ENCODE measurements around the gene DALRD3.

Gene DALRD3

GRCh38 chr3:49021213-49021812 is 2.9 kb upstream of the DALRD3 start:
- Histone ChIP-seq H3K27me3 (ENCODE audit: low read depth, low read length) (no peaks in the 10 kb centered on the region), H3K4me3 (ENCODE audit: low read depth in 1 of 2, low read length in 2 of 2) (peak overlapping the region; percentile 90 to 92), H3K36me3 (ENCODE audit: control insufficient read depth in 1 of 2, insufficient read depth in 2 of 2, low read length in 2 of 2) (peaks cover 33 to 34% of the 10 kb centered on the region in 2 donors), H3K27ac (ENCODE audit: low read length) (peak overlapping the region; percentile 94), H3K4me1 (ENCODE audit: control insufficient read depth in 1 of 2, insufficient read depth in 2 of 2, low read length in 2 of 2) (peaks cover 10 to 42% of the 10 kb centered on the region in 2 donors), H3K9me3 (ENCODE audit: control insufficient read depth in 1 of 2, low read length in 2 of 2) (no peaks in the 10 kb centered on the region)

DNA sequence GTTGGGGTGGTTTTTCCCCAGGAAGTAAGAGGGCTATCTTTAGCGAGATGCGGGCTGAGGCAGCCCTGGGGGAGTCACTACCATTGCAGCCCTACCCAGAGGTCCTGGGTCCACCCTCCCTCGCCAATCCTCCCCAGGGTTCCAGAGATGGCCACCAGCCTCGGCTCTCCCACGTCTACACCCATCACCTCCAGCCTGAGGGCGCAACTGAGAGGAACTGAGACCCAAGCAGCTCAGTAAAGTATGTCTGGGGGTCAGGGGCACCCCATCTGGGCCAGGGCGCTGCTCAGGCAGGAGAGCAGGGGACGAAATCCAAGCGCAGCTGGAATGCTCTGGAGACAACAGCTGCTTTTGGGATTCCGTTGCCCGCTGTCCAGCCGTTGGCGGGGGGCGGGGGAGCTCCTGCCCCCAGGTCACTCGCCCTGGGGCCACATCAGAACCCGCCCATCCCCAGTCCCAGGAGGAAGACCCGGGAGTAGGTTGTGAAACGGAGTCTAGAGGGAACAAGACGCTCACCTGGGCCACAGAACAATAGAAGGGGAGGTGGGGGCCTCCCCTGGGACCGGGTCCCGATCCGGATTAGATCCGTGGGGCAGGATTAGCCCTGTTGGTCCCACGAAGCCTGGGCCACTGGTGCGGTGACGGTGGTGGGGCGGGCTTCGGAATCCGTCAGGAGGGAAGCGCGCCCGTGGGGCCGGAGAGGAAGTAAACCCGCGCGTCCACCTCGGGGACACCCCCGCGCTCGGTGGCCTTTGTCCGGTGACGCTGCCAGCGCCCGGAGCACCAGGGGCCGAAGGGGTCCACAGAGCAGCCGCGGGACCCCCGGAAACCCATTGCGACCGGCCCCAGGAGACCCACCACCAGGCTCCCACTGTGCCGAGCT is 2.2 kb upstream of the DALRD3 start:
- no peaks in the 10 kb centered on the region for H3K9me3 ChIP-seq (ENCODE audit: control insufficient read depth in 1 of 2, low read length in 2 of 2)
- H3K4me1 ChIP-seq (ENCODE audit: control insufficient read depth in 1 of 2, insufficient read depth in 2 of 2, low read length in 2 of 2), result peaks cover 10 to 42% of the 10 kb centered on the region in 2 donors
- no peaks in the 10 kb centered on the region for H3K27me3 ChIP-seq (ENCODE audit: low read depth, low read length)
- peak overlapping the region; percentile 94 for H3K27ac ChIP-seq (ENCODE audit: low read length)
- peak overlapping the region; percentile 90 to 92 for H3K4me3 ChIP-seq (ENCODE audit: low read depth in 1 of 2, low read length in 2 of 2)
- H3K36me3 ChIP-seq (ENCODE audit: control insufficient read depth in 1 of 2, insufficient read depth in 2 of 2, low read length in 2 of 2), result peaks cover 34% of the 10 kb centered on the region in 2 donors

DNA sequence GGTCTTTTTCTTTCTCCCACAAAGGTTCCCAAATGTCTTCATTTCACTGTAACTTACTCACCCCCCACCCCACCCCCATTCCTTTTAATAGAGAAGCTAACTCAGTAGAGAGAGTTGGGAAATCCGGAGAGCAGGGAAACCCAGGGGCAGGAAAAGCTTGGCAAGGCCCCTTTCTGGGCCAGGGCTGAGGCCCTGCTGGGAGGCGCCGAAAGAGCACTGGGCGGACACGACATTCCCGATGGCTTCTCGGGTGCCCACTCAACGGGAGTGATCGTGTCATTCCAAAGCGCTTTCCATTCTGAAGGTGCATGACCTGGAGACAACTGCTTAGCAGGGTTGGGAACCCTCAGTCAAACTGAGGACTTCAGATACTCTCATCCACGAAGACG is 1.6 kb upstream of the DALRD3 start:
- H3K9me3 ChIP-seq (ENCODE audit: control insufficient read depth in 1 of 2, low read length in 2 of 2), result no peaks in the 10 kb centered on the region
- H3K36me3 ChIP-seq (ENCODE audit: control insufficient read depth in 1 of 2, insufficient read depth in 2 of 2, low read length in 2 of 2), result peaks cover 34% of the 10 kb centered on the region in 2 donors
- no peaks in the 10 kb centered on the region for H3K27me3 ChIP-seq (ENCODE audit: low read depth, low read length)
- H3K4me1 ChIP-seq (ENCODE audit: control insufficient read depth in 1 of 2, insufficient read depth in 2 of 2, low read length in 2 of 2), result peaks cover 10 to 42% of the 10 kb centered on the region in 2 donors
- peak overlapping the region; percentile 90 to 92 for H3K4me3 ChIP-seq (ENCODE audit: low read depth in 1 of 2, low read length in 2 of 2)
- peak overlapping the region; percentile 94 for H3K27ac ChIP-seq (ENCODE audit: low read length)

- Histone ChIP-seq H3K36me3 (ENCODE audit: control insufficient read depth in 1 of 2, insufficient read depth in 2 of 2, low read length in 2 of 2) (peaks cover 29 to 34% of the 10 kb centered on the region in 2 donors), H3K27me3 (ENCODE audit: low read depth, low read length) (no peaks in the 10 kb centered on the region), H3K4me1 (ENCODE audit: control insufficient read depth in 1 of 2, insufficient read depth in 2 of 2, low read length in 2 of 2) (peaks cover 10 to 40% of the 10 kb centered on the region in 2 donors), H3K9me3 (ENCODE audit: control insufficient read depth in 1 of 2, low read length in 2 of 2) (no peaks in the 10 kb centered on the region), H3K4me3 (ENCODE audit: low read depth in 1 of 2, low read length in 2 of 2) (peak overlapping the region; percentile 72 to 88), H3K27ac (ENCODE audit: low read length) (peak overlapping the region; percentile 82)
Observed at GRCh38 chr3:49018707-49019006, 277 bp upstream of the DALRD3 start.

GRCh38 chr3:49017229-49017970 is 980 bp downstream of the DALRD3 start:
- H3K9me3 ChIP-seq (ENCODE audit: control insufficient read depth in 1 of 2, low read length in 2 of 2), result no peaks in the 10 kb centered on the region
- H3K27me3 ChIP-seq (ENCODE audit: low read depth, low read length), result no peaks in the 10 kb centered on the region
- peaks cover 24 to 41% of the 10 kb centered on the region in 2 donors for H3K36me3 ChIP-seq (ENCODE audit: control insufficient read depth in 1 of 2, insufficient read depth in 2 of 2, low read length in 2 of 2)
- H3K4me3 ChIP-seq (ENCODE audit: low read depth in 1 of 2, low read length in 2 of 2), result peak overlapping the region; percentile 72 to 88
- H3K4me1 ChIP-seq (ENCODE audit: control insufficient read depth in 1 of 2, insufficient read depth in 2 of 2, low read length in 2 of 2), result peaks cover 4 to 35% of the 10 kb centered on the region in 2 donors
- H3K27ac ChIP-seq (ENCODE audit: low read length), result peak overlapping the region; percentile 4

DNA sequence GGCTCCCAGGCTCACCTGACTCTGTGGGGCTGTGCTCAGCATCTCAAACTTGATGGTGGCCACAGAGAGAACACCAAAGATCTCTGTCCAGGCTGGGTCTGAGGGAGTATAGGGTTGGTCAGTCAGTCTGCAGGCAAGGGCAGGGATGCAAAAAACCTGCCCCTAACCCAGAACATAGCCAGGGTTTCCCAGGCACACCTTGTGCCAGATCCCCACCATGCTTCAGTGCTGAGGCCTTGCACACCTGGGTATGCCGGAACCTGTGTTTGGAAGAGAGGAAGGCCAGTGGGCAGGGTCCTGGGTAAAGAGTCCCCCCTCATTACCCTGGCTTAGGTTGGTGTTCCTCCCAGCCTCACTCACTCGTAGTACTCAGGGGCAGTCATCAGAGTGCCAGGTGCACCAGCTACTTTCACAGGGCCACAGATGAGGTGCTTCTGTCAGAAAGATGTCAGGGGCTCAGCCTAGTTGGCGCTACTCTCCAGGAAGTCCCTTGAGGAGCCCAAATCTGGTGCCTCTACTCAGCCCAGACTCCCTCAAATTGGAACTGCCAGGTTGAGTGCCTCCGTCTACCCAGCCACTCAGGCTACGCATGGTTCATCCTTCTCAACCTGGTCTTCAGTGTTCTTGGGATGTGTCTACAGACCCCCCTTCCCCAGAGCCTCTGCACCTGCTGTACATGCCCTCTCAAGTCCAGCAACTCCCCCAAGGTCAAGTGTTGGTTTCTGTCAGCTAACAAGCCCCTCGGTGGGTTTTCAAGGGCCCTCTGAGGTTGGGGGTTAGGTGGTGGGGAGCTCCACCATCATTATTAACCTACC is 1.8 kb downstream of the DALRD3 start:
- peaks cover 4 to 40% of the 10 kb centered on the region in 2 donors for H3K4me1 ChIP-seq (ENCODE audit: control insufficient read depth in 1 of 2, insufficient read depth in 2 of 2, low read length in 2 of 2)
- H3K36me3 ChIP-seq (ENCODE audit: control insufficient read depth in 1 of 2, insufficient read depth in 2 of 2, low read length in 2 of 2), result peaks cover 31 to 48% of the 10 kb centered on the region in 2 donors
- no peak overlapping the region for H3K27ac ChIP-seq (ENCODE audit: low read length)
- H3K9me3 ChIP-seq (ENCODE audit: control insufficient read depth in 1 of 2, low read length in 2 of 2), result no peaks in the 10 kb centered on the region
- H3K27me3 ChIP-seq (ENCODE audit: low read depth, low read length), result no peaks in the 10 kb centered on the region
- H3K4me3 ChIP-seq (ENCODE audit: low read depth in 1 of 2, low read length in 2 of 2), result no peak overlapping the region

DNA sequence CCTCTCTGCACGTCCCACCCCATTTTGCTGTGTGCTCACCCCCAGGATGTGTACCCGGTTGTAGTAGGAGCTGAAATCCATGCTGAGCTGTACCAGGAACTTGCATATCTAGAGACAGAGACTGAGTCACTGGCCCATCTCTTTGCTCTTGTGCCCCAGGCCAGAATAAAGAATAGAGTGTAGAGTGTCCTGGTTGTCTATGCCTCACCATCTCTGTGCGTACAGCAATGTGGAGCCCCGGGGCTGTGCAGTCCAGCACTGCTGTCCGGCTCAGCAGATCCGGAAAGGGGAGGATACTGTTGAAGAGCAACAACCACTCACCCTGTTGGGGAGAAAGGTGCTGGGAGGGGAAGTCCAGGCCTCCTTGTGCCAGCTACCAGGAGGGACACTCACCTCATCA is 2.6 kb downstream of the DALRD3 start:
- peaks cover 35 to 53% of the 10 kb centered on the region in 2 donors for H3K36me3 ChIP-seq (ENCODE audit: control insufficient read depth in 1 of 2, insufficient read depth in 2 of 2, low read length in 2 of 2)
- no peak overlapping the region for H3K27ac ChIP-seq (ENCODE audit: low read length)
- H3K4me1 ChIP-seq (ENCODE audit: control insufficient read depth in 1 of 2, insufficient read depth in 2 of 2, low read length in 2 of 2), result peaks cover 4 to 40% of the 10 kb centered on the region in 2 donors
- H3K4me3 ChIP-seq (ENCODE audit: low read depth in 1 of 2, low read length in 2 of 2), result no peak overlapping the region
- H3K9me3 ChIP-seq (ENCODE audit: control insufficient read depth in 1 of 2, low read length in 2 of 2), result no peaks in the 10 kb centered on the region
- H3K27me3 ChIP-seq (ENCODE audit: low read depth, low read length), result no peaks in the 10 kb centered on the region

DNA sequence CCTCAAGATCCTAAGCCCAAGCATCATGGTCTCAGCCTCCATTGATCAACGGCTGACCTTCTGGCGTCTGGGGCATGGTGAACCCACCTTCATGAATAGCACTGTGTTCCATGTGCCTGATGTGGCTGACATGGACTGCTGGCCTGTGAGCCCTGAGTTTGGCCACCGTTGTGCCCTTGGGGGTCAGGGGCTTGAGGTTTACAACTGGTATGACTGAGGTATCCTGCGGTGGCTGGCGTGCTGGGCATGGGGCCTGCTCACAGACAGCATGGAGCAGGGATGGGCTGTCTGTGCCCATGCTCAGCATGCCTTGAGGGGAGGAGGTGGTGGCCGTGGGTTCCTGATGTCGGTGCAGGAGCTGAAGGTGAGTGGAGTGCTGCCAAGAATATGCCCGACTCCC is 3.3 kb downstream of the DALRD3 start:
- Histone ChIP-seq H3K27ac (ENCODE audit: low read length) (no peak overlapping the region), H3K4me3 (ENCODE audit: low read depth in 1 of 2, low read length in 2 of 2) (no peak overlapping the region), H3K4me1 (ENCODE audit: control insufficient read depth in 1 of 2, insufficient read depth in 2 of 2, low read length in 2 of 2) (peaks cover 4 to 33% of the 10 kb centered on the region in 2 donors), H3K36me3 (ENCODE audit: control insufficient read depth in 1 of 2, insufficient read depth in 2 of 2, low read length in 2 of 2) (peaks cover 35 to 53% of the 10 kb centered on the region in 2 donors), H3K9me3 (ENCODE audit: control insufficient read depth in 1 of 2, low read length in 2 of 2) (no peaks in the 10 kb centered on the region), H3K27me3 (ENCODE audit: low read depth, low read length) (no peaks in the 10 kb centered on the region)

GRCh38 chr3:49013738-49014660 is 4.4 kb downstream of the DALRD3 start:
- Histone ChIP-seq H3K36me3 (ENCODE audit: control insufficient read depth in 1 of 2, insufficient read depth in 2 of 2, low read length in 2 of 2) (peaks cover 35 to 53% of the 10 kb centered on the region in 2 donors), H3K4me3 (ENCODE audit: low read depth in 1 of 2, low read length in 2 of 2) (no peak overlapping the region), H3K27me3 (ENCODE audit: low read depth, low read length) (no peaks in the 10 kb centered on the region), H3K9me3 (ENCODE audit: control insufficient read depth in 1 of 2, low read length in 2 of 2) (no peaks in the 10 kb centered on the region), H3K27ac (ENCODE audit: low read length) (no peak overlapping the region), H3K4me1 (ENCODE audit: control insufficient read depth in 1 of 2, insufficient read depth in 2 of 2, low read length in 2 of 2) (peaks cover 4 to 23% of the 10 kb centered on the region in 2 donors)

DNA sequence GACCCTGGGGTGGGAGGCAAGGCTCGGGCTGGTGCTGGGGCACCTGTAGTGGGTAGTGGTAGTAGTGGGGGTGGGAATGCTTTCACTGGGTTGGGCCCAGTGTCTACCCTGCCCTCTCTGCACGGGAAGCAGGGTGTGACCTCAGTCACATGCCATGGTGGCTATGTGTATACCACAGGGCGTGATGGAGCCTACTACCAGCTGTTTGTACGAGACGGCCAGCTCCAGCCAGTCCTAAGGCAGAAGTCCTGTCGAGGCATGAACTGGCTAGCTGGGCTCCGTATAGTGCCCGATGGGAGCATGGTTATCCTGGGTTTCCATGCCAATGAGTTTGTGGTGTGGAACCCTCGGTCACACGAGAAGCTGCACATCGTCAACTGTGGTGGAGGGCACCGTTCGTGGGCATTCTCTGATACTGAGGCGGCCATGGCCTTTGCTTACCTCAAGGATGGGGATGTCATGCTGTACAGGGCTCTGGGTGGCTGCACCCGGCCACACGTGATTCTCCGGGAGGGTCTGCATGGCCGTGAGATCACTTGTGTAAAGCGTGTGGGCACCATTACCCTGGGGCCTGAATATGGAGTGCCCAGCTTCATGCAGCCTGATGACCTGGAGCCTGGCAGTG is 5.2 kb downstream of the DALRD3 start:
- no peaks in the 10 kb centered on the region for H3K27me3 ChIP-seq (ENCODE audit: low read depth, low read length)
- H3K9me3 ChIP-seq (ENCODE audit: control insufficient read depth in 1 of 2, low read length in 2 of 2), result no peaks in the 10 kb centered on the region
- H3K4me1 ChIP-seq (ENCODE audit: control insufficient read depth in 1 of 2, insufficient read depth in 2 of 2, low read length in 2 of 2), result peaks cover 4 to 29% of the 10 kb centered on the region in 2 donors
- no peak overlapping the region for H3K4me3 ChIP-seq (ENCODE audit: low read depth in 1 of 2, low read length in 2 of 2)
- peaks cover 35 to 53% of the 10 kb centered on the region in 2 donors for H3K36me3 ChIP-seq (ENCODE audit: control insufficient read depth in 1 of 2, insufficient read depth in 2 of 2, low read length in 2 of 2)
- H3K27ac ChIP-seq (ENCODE audit: low read length), result no peak overlapping the region
